ENCODE results near the gene PFKFB3.
"Not testable (repeated sequence)": the region's sequence is repeated elsewhere in the genome, so short reads cannot be mapped to it uniquely, and the experiment has no call there.

The PFKFB3 gene

DNA sequence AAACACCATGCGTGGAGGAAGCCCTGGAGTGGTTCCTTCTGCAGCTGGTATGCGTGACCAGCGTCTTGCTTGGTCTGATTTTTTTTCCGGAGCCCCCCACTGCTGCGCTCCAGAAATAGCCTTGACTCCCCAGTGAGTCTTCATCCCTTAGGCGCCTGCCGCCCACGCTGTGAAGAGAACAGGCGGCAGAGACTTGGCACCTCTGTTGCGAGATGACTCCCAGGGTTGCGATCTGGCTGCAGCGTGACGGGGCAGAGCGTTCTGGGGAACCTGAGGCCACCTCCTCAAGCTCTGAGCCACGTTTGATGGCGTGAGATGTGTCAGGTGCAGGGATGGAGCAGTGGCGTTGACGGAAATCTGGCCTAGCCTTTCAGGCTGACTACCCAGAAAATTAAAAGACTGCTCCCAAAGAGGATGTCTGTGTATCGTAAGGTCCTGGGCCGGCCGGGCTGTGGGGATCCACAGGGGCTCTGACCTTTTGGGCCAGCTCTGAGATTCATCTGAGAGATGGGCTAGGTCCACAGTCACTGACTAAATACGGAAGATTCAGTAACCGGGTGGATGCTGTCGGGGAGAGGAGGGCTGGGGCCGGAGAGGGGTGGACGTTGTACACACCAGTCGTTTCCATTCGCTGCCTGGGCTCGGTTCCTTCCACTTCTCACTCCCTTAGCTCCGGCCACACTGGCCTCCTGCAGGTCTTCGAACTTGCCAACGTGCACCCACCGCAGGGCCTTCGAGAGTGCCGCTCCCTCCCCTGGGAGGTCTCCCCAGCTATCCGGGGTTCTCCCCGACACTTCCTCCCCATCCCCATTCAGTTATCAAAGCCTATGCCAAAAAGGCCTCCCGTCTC is 33.8 kb downstream of the PFKFB3 start:
- DNase-seq (ENCODE audit: low spot score): no peak

DNA sequence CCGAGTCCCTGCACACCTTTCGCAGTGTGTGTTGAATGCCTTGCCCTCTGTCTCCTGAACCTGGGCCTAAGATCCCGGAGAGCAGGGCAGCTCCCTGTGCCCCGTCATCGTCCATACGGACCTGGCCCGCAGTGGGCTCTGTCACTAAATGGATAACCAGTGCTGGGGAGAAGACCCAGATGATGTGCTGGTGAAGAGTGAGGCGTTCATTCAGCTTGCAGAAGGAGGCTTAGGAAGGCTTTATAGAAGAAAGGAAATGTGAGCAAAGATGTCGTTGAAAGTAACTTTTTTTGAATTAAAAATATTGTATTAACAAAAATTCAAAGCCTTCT is 34.4 kb downstream of the PFKFB3 start:
- no peak for DNase-seq (ENCODE audit: low spot score)

DNA sequence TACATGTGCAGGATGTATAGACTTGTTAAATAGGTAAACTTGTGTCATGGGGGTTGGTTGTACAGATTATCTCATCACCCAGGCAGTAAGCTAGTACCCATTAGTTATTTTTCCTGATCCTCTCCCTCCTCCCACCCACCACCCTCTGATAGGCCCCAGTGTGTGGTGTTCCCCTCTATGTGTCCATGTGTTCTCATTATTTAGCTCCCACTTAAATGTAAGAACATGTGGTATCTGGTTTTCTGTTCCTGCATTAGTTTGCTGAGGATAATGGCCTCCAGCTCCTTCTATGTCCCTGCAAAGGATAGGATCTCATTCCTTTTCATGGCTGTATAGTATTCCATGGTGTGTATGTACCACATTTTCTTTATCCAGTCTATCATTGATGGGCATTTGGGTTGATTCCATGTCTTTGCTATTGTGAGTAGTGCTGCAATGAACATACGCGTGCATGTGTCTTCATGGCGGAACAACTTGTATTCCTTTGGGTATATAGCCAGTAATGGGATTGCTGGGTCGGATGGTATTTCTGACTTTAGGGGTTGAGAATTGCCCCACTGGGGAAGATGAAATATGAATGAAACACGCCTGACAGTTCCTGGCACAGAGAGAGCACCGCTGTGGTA is 36.0 kb downstream of the PFKFB3 start:
- DNase-seq (ENCODE audit: low spot score): not testable (repeated sequence)

DNA sequence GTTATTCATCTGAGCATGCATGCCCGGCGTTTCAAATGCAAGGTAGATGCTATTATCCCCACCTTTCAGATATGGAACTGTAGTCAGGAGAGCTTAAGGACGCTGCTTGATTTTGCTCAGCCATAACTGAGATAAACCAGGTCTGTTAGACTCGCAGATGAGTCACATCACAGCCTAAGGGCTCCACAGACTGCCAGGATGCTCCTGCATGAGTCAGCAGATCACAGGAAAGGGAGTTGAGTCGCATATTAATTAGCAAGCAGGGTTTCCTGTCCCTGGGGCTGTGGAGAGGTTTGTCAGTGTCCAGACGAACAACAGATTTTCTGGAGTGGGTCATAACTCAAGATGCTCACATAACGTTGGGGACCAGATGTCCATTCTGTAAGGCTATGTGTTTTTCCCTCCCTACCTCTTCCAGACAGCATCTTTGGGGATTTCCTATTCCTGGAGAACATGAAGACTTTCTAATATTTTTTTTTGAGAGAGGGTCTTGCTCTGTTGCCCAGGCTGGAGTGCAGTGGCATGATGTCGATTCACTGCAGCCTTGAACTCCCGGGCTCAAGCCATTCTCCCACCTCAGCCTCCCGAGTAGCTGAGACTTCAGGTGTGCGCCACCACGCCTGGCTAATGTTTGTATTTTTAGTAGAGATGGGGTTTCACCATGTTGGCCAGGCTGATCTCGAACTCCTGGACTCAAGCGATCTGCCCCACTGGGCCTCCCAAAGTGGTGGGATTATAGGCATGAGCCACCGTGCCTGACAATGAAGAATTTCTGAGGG is 36.7 kb downstream of the PFKFB3 start:
- DNase-seq (ENCODE audit: low spot score): no peak

DNA sequence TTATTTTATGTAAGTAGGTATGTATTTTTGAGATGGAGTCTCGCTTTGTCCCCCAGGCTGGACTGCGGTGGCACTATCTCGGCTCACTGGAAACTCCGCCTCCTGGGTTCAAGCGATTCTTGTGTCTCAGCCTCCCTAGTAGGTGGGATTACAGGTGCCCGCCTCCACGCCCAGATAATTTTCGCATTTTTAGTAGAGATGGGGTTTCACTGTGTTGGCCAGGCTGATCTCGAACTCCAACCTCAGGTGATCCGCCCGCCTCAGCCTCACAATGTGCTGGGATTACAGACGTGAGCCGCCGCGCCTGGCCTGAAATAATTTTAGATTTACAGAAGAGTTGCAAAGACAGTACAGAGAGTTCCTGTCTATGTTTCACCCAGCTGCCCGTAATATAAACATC is 37.5 kb downstream of the PFKFB3 start:
- no peak for DNase-seq (ENCODE audit: low spot score)

DNA sequence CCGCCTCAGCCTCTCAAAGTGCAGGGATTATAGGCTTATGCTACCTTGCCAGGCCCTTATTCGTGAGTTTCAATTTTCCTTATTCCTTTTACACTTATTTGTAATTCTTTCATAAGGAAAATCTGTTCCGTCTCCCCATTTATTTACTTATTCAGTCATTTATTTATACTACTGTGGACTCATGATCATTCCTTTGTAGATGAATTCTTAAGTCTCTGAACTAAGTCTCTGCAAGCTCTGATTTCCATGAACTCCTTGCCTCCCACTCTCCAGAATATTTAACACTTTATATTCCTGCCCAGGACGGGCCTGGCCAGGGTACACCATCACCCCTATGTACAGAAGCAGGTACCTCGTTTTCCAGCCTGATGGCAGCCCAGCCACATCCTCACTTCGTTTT is 39.4 kb downstream of the PFKFB3 start:
- DNase-seq (ENCODE audit: low spot score): no peak

DNA sequence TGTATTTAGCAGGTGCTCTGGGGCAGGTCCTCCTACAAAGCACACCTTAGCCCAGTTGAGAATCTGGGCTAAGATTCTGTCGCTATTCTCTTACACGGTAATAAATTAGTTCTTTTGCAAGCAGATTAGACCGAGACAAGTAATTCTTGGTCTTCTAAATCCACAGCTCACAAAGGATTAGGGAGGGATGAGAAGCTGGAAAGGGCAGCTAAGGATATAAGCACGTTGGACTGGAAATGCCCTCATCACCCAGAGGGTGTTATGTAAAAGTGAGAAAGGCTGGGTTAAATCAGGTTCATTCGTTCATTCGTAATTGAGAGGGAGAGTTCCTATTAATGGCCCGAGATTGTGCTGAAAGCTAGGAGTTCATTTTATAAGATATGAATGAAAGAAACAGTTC is 41.8 kb downstream of the PFKFB3 start:
- no peak for DNase-seq (ENCODE audit: low spot score)

DNA sequence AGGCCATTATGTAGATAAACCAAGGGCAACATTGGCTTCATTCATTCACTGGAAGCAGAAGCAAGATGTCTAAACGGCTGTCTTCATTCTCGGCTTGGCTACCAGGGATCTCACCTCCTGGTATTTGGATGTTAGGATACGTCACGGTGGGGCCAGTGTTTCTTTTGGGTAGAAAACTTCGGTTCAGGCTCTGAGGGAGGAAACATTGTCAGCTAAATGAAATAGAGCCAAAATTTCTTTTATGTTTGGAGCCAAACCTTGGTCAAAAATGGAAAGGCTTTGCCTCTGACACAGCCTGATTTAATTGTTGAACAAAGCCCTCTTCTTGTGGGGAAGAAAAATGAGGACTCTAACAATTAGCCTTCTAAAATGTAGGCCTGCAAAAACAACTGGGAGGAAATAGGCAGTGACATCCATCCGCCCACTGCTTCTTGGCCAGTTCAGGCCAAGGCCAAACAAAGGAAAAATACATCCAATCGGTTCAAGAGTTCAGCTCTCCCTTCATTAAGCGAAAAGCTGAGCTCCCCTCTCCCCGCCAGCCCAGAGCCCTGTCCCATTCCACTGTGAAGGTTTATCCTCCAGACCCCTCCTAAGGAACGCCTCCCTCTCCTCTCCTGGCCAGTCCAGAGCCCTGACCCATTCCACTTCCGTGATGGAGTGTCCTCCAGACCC is 44.4 kb downstream of the PFKFB3 start:
- no peak for DNase-seq (ENCODE audit: low spot score)

DNA sequence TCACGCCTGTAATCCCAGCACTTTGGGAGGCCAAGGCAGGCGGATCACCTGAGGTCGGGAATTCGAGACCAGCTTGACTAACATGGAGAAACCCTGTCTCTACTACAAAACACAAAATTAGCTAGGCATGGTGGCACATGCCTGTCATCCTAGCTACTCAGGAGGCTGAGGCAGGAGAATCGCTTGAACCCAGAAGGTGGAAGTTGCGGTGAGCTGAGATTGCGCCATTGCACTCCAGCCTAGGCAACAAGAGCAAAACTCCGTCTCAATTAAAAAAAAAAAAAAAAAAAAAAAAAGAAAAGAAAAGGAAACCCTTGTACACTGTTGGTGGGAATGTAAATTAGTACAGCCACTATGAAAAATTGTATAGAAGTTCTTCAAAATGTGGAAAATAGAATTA is 46.2 kb downstream of the PFKFB3 start:
- not testable (repeated sequence) for DNase-seq (ENCODE audit: low spot score)

DNA sequence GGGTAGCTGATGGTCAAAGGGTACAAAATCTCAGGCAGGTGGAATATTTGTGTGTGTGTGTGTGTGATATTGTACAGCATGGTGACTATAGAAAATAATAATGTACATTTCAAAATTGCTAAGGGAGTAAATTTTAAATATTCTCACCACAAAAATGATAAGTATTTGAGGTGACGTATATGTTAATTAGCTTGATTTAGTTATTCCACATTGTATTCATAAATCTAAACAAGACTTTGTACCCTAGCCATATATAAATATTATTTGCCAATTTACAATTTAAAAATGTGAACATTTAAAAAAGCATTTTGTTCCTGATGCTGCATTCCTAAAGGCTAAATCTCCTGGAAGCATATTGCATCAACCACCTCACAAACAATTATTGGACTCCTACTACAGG is 47.0 kb downstream of the PFKFB3 start:
- no peak for DNase-seq (ENCODE audit: low spot score)

DNA sequence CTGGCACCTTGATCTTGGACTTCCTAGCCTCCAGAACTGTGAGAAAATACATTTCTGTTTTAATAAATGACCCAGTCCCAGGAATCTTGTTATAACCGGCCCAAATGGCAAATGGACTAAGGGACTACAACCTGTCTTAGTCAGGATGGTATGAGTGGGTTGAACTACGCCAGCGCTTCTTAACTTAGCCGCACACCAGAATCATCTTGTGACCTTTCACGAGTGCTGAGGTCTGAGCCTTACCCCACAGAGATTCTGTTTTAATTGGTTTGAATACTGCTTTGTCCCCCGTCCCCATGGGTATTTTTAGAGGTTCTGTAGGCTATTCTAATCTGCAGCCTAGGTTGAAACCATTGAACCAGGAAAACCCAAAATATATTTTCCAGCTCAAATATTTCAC is 48.0 kb downstream of the PFKFB3 start:
- no peak for DNase-seq (ENCODE audit: low spot score)

DNA sequence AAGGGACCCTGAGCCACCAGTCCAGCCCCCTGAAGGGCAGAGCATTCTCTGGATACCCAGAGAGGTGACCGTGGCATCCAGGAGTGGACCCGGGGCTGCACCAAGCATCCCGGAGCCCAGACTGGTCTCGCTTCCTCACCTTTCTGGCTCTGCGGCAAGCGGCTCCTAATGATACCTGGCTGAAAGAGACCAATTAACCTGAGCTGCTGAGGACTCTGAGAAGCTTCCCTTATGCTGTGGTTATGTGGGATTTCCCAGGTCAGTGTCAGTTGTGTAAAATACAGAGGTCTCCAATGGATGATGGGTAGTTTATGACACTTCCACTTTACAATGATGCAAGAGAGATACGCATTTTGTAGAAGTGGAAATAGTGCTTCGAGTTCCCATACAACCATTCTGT is 51.5 kb downstream of the PFKFB3 start:
- no peak for DNase-seq (ENCODE audit: low spot score)

DNA sequence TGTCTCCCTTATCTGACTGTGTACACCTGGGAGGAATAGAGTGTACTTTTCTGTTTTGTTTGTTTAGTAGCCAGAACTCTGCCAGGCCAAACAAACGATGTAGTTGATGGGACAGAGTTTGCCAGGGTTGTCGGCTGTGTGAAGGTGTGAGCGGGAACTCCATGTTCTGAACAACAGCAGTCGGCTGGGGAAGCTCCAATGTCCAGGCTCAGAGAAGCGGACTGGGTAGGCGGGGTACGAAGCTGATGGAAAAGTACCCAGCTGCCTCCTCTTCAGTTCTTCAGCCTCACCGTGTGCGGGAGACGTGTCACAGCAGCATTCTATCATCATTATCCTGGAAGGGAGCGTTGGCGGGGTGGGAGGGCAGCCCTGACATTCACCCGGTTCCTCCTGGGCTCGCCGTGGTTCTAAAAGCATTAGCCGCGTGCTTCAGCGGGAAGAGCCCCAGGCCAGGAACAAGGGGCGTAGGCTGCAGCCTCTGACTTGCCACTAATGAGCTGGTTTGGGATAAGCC is 52.9 kb downstream of the PFKFB3 start:
- no peak for DNase-seq (ENCODE audit: low spot score)

DNA sequence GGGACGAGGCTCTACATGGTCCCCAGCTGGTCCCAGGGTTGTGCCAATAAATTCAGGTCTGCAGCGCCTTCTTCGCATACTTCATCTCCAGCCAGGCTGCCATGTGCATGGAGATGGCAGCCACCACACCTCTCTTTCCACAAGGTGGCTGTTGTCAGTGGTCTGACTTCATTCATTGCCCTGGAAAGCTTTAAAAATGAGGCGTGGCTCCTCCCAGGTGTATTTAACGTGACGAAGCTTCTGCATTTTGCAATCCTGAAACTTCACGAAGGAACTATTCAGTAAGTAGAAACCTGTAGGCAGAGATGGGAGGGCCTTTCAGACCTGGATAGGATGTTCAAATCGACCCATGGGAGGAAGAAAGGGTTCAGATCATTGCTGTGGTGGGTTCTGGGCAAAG is 53.7 kb downstream of the PFKFB3 start:
- DNase-seq (ENCODE audit: low spot score): no peak

DNA sequence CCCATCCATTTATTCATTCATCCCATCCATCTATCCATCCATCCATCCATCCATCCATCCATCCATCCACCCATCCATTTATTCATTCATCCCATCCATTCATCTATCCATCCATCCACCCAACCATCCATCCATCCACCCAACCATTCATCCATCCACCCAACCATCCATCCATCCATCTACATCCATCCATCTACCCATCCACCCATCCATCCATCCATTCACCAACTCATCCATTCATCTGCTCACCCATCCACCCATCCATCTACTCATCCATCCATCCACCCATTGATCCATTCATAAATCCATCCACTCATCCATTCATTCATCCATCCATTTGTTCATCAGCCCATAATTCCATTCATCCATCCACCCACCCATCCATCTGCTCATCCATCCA is 56.4 kb downstream of the PFKFB3 start:
- DNase-seq (ENCODE audit: low spot score): no peak

DNA sequence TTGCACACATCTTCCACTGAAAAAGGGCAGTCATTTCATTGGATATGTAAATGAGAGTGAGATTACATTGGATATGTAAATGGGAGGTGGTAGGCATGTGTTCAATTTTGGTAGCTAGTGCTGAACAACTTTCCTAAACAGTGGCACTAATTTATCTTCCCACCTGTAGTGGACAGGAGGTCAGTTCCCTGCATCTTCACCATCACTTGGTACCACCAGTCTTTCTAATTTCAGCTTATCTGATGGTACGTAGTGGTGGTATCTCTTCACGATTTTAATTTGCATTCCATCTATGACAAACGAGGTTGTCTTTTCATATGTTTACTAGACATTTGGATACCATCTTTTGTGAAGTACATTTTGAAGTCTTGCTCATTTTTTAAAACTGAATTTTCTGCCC is 58.1 kb downstream of the PFKFB3 start:
- no peak for DNase-seq (ENCODE audit: low spot score)

DNA sequence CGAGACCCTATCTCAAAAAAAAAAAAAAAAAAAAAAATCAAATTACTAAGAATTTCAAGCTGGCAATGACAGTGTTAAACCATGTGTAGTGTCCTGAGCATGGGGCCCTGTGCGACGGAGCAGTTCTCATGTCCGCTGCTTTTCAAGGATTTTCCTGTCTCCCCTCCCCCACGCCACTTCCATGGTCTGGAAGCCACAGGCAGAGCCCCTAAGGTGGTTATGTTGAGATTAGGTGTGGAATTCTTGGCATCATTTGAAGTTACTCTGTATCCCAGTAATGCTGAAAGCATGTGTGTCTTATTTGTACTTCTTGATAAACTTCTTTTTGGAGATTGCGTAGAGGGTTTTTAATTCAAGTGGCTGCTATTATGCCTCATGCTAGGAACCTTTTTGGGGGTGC is 65.2 kb downstream of the PFKFB3 start:
- no peak for DNase-seq (ENCODE audit: low spot score)

DNA sequence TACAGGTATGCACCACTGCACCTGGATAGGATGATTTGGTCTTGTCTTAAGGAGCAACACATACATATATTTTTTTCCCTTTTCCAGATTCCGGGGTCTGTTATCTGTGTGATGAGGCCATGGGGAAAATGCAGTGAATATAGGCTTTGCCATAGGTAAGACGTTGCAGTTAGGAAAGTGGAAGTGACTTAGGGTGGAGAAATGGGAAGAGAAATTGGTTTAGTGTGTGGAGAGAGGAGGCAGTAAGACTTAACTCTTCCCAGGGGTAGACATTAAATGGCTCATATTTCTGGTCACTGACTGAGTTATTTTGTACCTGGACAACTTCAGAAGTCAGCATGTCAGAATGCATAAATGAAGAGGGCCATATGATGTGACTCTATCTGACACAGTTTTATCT is 66.7 kb downstream of the PFKFB3 start:
- no peak for DNase-seq (ENCODE audit: low spot score)

DNA sequence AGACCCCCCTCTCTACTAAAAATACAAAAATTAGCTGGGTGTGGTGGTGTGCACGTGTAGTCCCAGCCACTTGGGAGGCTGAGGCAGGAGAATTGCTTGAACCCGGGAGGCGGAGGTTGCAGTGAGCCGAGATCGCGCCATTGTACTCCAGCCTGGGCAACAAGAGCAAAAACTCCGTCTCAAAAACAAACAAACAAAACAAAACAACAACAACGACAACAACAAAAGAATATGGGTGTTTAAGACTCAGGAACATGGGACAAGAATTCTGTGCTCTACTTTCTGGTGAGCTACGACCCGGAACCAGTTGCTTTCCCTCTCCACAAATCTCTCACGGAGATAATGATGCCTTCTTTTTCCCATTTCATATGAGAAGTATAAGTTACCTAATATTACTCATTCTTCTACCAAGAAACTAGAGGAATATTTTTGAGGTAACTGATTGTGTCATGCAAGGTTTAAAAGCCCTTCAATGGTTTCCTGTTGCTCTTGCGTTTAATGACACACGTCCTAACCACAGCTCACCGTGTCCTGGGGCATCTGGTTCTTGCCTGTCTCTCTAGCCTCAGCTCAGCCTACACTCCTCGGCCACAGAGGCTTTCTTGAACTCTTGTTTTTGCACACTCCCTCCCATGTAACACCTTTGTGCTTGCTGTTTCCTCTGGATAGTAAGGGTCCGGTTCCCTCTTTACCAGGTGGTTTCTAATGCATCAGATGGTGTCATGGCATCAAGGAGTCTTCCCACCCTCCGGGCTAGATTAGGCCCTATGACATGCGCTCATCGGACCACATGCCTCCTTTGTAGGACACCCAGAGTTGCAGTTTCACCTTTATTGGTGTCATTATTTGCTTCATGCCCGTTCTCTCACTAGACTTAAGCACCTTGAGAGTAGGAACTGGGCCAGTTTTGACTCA is 67.5 kb downstream of the PFKFB3 start:
- DNase-seq (ENCODE audit: low spot score): peak; percentile 11

DNA sequence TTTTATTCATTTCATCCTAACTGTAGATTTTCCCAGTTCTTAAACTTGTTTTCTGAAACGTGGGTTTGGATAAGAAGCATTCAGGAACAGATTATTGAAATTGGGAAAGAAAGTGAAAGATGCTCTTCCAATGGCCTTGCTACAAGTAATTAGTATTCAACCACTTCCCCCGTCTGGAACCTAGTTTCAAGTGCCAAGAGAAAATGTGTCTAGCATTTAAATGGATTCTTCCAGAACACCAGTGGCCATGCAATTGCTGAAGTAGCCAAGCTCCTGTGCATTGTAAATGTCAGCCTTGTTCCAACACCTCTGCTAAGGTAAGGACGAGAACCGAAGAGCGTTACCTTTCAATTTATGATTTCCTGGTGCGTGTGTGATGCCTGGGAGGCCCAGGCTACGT is 68.2 kb downstream of the PFKFB3 start:
- no peak for DNase-seq (ENCODE audit: low spot score)

DNA sequence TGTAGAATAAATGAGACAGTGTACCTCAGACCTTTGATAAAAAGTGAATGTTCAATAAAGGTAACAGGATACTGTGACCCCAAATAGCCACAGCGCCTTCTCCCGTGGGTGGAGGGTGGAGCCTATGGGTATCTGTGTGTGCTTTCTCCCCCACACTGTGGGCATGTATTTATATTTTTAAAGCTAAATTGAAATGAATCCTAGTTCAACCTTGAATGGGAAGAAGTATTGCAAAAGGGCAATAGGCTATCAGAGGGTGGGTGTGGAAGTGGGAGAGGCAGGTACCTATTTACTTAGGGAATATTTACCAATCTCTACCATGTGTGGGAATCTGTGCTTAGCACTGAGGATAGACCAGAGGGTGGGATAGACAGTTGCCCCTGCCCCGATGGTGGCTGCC is 68.9 kb downstream of the PFKFB3 start:
- DNase-seq (ENCODE audit: low spot score): no peak
